Activated T-helper 1 cell treated with anti-CD3 and anti-CD28 coated beads, Interleukin-12 subunit alpha, Interleukin-12 subunit beta, Interleukin-2, Interleukin-4 antibody, amounts not matched to agents 30 ng/mL and 10 ng/mL and 1 ng/mL, durations not matched to agents 14 hours and 24 hours and 36 hours (primary cell): ENCODE measurements around the gene TAF1B. TPM values are rescaled to one million over a fixed set of nuclear protein-coding genes. Genes with fewer than 3 reads are reported as not detected.
A peak's percentile ranks its signal among the peaks of the same experiment; 100 is the strongest.
"Not testable (repeated sequence)": the region's sequence is repeated elsewhere in the genome, so short reads cannot be mapped to it uniquely, and the experiment has no call there.

Experiments used
- DNase-seq: peaks from one replicate; pipeline ENCODE4 v3.0.0; 2021; ENCODE audit warnings: low spot score
- H3K27ac Mint-ChIP-seq: one replicate; pipeline ENCODE4 v1.8.0; 2021; ENCODE audit warnings: mild to moderate bottlenecking, mixed read lengths
- H3K27me3 Mint-ChIP-seq: one replicate; pipeline ENCODE4 v1.8.0; 2022; ENCODE audit warnings: mild to moderate bottlenecking, moderate library complexity, mixed read lengths; ENCODE audit not compliant: insufficient read depth
- H3K36me3 Mint-ChIP-seq: one replicate; pipeline ENCODE4 v1.8.0; 2021; ENCODE audit warnings: low read depth, mixed read lengths
- H3K4me1 Mint-ChIP-seq: one replicate; pipeline ENCODE4 v1.8.0; 2021; ENCODE audit warnings: low read depth, mixed read lengths
- H3K4me3 Mint-ChIP-seq: one replicate; pipeline ENCODE4 v1.8.0; 2021; ENCODE audit warnings: mild to moderate bottlenecking, moderate library complexity, mixed read lengths
- H3K9me3 Mint-ChIP-seq: one replicate; pipeline ENCODE4 v1.8.0; 2021; ENCODE audit warnings: mixed read lengths
- intact Hi-C: fragments of 100-400 bp; cut with micrococcal nuclease; formaldehyde crosslinking; loops from one replicate; pipeline ENCODE4 v1.15.1; 2024
- total RNA-seq: library from RNA; stranded (reverse); gene quantifications from 2 replicates; pipeline ENCODE4 v1.2.3, GENCODE V29; 2022

Gene TAF1B
- total RNA-seq, 1 donor from 2014 or later, result 25.1 TPM

DNA sequence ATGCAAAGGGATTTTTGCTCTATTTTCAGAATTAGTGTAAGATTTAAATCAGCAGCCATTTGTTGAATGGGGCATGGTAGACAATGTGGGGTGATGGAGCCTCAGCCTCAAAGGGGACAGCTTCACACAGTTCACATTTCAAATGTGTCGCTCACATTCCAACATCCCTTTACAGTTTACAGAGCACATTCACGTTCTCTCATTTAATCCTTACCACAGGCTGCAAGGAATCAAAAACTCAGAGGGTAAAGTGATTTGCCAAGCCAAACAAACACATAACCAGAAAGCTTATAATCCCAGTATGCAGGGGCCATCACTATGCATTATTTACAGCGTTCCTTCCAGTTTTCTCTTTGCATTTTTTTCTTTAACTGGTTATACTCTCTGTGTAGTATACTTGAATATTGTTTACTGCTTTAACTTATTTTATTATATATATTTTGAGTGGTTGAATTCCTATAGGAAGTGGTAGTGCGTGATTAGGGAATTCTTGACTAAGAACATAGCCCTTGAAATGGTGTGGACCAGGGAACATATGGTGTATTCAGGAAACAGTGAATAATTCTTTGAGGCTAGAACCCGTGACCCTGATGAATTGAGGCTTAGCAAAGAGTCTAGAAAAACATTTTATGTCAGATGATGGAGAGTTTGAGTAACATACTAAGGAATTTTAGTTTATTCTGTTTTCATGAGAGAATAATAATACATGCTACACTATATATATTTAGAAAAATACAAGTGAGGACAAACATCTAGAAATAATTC, 18.1 kb upstream of the TAF1B start:
- Mint-ChIP-seq H3K36me3 (peaks cover 1% of the 10 kb centered on the region), H3K4me1 (peaks cover 7% of the 10 kb centered on the region), H3K27ac (no peak overlapping the region), H3K9me3 (no peaks in the 10 kb centered on the region), H3K4me3 (no peak overlapping the region), H3K27me3 (peaks cover 19% of the 10 kb centered on the region)
- intact Hi-C loops, result no loop called here
- DNase-seq, result no peak

DNA sequence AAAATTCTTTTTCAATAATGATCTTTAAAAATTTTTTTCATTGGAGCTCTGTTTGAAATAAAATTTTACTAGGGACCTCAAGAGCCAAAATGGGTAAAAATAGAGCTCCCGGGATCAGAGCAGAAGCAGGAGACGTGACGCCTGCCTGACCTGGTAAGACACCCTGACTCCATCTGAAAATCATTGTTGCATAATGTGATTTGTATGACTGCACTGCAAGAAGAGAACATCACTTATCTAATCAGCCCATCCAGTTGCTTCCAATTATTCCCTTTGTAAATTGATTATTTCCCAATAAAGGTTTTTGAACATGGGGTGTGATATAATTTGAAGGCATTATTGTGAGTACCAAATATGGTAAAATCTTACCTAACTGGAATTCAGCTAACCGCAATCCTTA, 17.1 kb upstream of the TAF1B start:
- H3K27me3 Mint-ChIP-seq, result peaks cover 19% of the 10 kb centered on the region
- H3K4me3 Mint-ChIP-seq, result no peak overlapping the region
- H3K27ac Mint-ChIP-seq, result no peak overlapping the region
- intact Hi-C loops, result no loop called here
- H3K4me1 Mint-ChIP-seq, result peaks cover 16% of the 10 kb centered on the region
- H3K9me3 Mint-ChIP-seq, result no peaks in the 10 kb centered on the region
- peaks cover 1% of the 10 kb centered on the region for H3K36me3 Mint-ChIP-seq
- no peak for DNase-seq

DNA sequence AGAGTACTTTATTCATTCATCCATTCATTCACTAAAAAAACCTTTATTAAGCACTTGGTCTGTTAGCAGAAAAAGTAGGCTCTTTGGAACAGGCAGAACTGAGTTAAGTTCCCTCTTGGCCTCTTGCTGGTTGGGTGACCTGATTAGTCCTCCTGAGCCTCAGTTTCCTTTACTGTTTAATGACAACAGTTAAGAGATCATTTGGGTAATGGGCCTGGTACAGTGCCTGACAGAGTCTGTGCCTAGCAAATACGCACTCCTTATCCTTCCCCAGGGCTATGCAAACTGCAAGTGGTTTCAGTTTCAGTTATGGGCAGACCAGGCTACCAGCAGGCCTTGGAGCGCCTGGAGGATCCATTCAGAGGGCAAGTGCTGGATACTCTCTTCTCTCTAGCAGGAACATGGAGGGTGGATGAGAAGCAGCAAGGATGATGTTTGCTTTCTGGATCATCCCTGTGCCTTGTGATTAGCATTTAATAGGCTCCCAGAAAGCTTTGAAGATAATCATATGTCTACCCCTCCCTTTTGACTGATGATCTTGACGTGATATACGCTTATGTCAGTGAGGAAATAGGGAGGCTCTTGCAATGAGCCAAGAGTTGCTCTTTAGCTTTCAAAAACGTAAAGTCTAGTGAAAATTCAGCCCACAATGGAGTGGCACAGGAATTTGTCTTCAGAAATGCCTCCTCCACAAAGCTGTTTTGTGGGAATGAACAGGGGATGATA, 12.4 kb upstream of the TAF1B start:
- intact Hi-C loops, result no loop called here

DNA sequence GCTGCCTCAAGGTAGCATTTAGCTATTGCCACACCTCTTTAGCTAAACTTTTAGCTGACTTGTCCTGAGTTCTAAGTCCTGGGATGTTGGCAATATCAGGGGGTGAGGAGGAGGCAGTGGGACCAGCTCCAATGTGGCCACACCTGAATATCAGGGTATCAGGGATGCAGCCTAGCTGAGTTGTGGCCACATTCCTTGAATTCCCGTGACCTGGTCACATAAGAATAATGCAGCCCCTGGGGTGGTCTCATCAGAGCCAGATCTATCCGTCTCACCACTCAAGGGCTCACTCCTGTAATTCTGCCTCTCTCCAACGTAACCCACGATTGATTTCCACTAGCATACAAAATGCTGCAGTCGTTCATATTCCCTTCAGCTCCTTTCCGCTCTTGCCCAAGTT, 11.6 kb upstream of the TAF1B start:
- intact Hi-C loops, result no loop called here
- H3K4me3 Mint-ChIP-seq, result no peak overlapping the region
- peaks cover 1% of the 10 kb centered on the region for H3K36me3 Mint-ChIP-seq
- no peak overlapping the region for H3K27ac Mint-ChIP-seq
- H3K4me1 Mint-ChIP-seq, result peaks cover 16% of the 10 kb centered on the region
- no peak for DNase-seq
- peaks cover 26% of the 10 kb centered on the region for H3K27me3 Mint-ChIP-seq
- H3K9me3 Mint-ChIP-seq, result no peaks in the 10 kb centered on the region

More for the DNA sequence above, 12.4 kb upstream of the TAF1B start:
- Mint-ChIP-seq H3K9me3 (no peaks in the 10 kb centered on the region), H3K27me3 (peaks cover 33% of the 10 kb centered on the region), H3K4me3 (no peak overlapping the region), H3K27ac (no peak overlapping the region), H3K4me1 (peaks cover 16% of the 10 kb centered on the region), H3K36me3 (peaks cover 1% of the 10 kb centered on the region)
- DNase-seq, result no peak

DNA sequence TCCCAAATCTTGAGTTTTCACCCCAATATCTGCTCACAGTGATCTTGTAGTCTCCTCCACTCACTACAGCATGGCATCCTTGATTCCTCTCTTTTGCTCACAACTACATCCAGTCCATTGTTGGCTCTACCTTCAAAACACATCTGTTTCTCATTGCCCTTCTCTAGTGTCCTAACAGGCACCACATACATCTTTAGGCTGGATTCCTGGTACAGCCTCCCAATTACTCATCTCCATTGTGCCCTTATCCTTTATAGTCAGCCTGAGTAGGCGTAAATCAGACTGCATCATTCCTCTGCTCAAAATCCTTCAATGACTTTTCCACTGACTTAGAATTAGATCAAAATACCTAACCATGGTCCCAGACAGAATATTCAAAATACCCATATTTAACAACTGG, 10.7 kb upstream of the TAF1B start:
- Mint-ChIP-seq H3K27me3 (peaks cover 22% of the 10 kb centered on the region), H3K9me3 (no peaks in the 10 kb centered on the region), H3K4me1 (peaks cover 16% of the 10 kb centered on the region), H3K4me3 (no peak overlapping the region), H3K27ac (no peak overlapping the region), H3K36me3 (peaks cover 1% of the 10 kb centered on the region)
- no peak for DNase-seq
- intact Hi-C loops, result no loop called here

DNA sequence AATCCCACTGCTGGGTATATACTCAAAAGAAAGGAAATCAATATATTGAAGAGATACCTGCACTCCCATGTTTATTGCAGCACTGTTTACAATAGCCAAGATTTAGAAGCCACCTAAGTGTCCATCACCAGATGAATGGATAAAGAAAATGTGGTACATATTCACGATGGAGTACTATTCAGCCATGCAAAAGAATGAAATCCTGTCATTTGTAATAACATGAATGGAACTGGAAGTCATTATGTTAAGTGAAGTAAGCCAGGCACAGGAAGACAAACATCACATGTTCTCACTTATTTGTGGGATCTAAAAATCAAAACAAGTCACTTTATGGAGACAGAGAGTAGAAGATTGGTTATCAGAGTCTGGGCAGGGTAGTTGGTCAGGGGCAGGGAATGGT, 8.2 kb upstream of the TAF1B start:
- H3K4me3 Mint-ChIP-seq, DNase-seq, H3K9me3 Mint-ChIP-seq, intact Hi-C loops, H3K27ac Mint-ChIP-seq, H3K4me1 Mint-ChIP-seq, H3K36me3 Mint-ChIP-seq: not testable (repeated sequence)
- H3K27me3 Mint-ChIP-seq, result peaks cover 17% of the 10 kb centered on the region

DNA sequence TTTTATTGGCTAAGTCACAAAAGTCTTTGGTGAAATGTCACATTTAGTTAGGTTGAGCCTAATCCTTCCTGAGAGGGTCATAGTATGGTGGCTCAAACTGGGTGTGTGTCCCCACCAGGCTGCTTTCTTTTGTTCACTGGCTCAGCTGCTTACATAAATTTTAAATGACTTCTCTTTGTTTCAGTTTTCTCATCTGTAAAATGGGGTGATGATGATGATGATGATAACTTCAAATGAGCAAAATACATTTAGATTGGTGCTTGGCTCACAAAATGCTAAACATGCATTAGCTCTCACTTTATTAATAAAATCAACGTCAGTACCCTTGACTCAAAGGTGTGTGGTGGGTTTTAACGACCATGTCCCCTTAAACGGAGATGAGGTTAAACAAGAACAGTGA, 7.2 kb upstream of the TAF1B start:
- no peaks in the 10 kb centered on the region for H3K36me3 Mint-ChIP-seq
- peaks cover 17% of the 10 kb centered on the region for H3K27me3 Mint-ChIP-seq
- intact Hi-C loops, result no loop called here
- H3K4me1 Mint-ChIP-seq, result peaks cover 1% of the 10 kb centered on the region
- H3K4me3 Mint-ChIP-seq, result no peak overlapping the region
- no peaks in the 10 kb centered on the region for H3K9me3 Mint-ChIP-seq
- no peak overlapping the region for H3K27ac Mint-ChIP-seq
- DNase-seq, result no peak

DNA sequence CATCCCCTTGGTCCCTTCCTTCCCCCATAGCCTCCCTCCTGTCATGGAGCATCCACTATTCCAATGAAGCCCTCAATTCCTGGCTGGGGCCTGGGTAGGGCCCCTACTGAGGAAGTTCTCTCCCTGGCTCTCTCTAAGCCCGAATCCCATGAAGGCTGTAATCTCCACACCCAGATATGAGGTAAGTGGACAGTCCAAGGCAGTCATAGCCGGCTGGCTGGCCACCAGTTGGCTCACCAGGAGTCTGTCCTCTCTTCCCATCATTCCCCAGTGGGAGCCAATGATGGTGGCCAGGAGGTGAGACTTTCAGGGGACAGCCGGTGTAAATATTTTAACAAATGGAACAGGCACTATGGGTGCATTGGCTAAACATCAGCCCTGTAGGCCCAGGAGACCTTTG, 6.8 kb upstream of the TAF1B start:
- Mint-ChIP-seq H3K27ac (no peak overlapping the region), H3K4me1 (no peaks in the 10 kb centered on the region), H3K4me3 (no peak overlapping the region), H3K36me3 (no peaks in the 10 kb centered on the region), H3K27me3 (peaks cover 17% of the 10 kb centered on the region), H3K9me3 (no peaks in the 10 kb centered on the region)
- intact Hi-C loops, result no loop called here
- DNase-seq, result no peak

DNA sequence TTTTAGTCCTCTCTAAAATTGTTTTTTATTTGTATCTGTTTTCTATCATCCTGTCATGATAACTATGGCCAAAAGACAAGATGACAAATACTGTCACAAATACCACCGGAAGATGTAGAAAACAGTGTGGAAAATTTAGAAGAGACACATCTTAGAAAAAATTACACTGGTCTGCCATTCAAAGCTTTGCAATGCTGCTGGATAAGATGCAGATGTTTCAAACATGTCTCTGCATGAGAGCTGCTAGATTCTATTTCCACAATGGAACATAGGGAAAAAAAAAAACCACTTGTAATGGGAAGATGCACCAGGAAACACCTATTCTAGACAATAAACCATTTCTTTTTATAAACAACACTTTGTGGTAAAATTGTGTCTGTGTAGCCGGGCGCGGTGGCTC, 5.8 kb upstream of the TAF1B start:
- Mint-ChIP-seq H3K36me3 (no peaks in the 10 kb centered on the region), H3K4me1 (peaks cover 2% of the 10 kb centered on the region), H3K9me3 (no peaks in the 10 kb centered on the region), H3K27ac (no peak overlapping the region), H3K4me3 (no peak overlapping the region), H3K27me3 (peaks cover 11% of the 10 kb centered on the region)
- intact Hi-C loops, result no loop called here
- no peak for DNase-seq

DNA sequence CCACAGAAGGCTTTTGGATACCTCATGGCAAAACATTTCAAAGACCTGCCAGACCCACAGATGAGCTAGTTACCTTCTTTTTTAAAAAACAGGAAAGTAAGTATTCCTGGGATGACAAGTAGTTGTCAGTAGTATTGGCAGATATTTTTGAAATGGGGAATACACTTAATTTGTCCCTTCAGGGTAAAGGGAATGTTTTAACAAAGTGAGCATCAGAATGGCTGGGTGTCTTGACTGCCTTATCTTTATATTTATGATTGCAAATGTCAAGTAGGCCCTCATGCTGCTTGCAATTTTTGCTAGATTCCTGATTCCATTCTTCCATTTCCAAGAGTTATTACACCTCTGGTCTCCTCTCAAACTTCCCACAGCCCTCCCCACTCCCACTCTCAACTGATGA, 4.9 kb upstream of the TAF1B start:
- peaks cover 9% of the 10 kb centered on the region for H3K4me1 Mint-ChIP-seq
- H3K27me3 Mint-ChIP-seq, result peaks cover 8% of the 10 kb centered on the region
- H3K9me3 Mint-ChIP-seq, result no peaks in the 10 kb centered on the region
- no peaks in the 10 kb centered on the region for H3K36me3 Mint-ChIP-seq
- H3K4me3 Mint-ChIP-seq, result no peak overlapping the region
- H3K27ac Mint-ChIP-seq, result no peak overlapping the region
- intact Hi-C loops, result no loop called here
- no peak for DNase-seq

DNA sequence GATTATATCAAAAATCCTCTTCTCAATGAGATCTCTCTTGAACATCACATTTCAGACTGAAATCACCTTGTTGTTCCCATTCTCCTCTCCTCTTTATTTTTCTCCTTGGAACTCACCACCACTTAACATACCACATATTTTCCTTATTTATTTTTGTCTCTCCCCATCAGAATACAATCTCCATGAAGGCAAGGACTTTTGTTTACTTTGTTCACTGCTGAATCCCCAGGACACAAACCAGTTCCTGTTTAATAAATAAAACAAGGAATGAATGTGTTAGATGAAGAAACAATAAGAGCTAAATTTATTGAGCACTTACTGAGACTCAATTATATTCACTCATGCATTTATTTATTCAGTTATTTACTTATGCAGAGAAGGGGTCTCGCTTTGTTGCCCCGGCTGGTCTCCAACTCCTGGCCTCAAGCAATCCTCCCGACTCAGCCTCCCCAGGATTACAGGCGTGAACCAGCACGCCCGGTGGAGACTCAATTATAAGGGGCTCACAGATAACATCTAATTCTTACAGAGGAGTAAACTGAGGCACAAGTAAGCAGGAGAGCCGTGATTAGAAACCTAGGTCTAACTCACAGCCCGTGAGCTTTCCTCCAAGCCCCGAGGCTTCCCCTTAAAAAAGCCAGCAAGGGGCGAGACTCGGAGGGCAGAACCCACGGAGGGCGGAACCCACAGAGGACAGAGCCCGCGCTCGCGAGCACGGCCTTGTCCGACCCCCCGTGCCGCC, 616 bp upstream of the TAF1B start:
- peaks cover 21% of the 10 kb centered on the region for H3K36me3 Mint-ChIP-seq
- no peaks in the 10 kb centered on the region for H3K27me3 Mint-ChIP-seq
- no peaks in the 10 kb centered on the region for H3K9me3 Mint-ChIP-seq
- peaks cover 46% of the 10 kb centered on the region for H3K4me1 Mint-ChIP-seq
- H3K27ac Mint-ChIP-seq, result peak overlapping the region; percentile 93
- peak overlapping the region; percentile 91 for H3K4me3 Mint-ChIP-seq
- intact Hi-C loops, result loop anchor here (1.0 to 5.0 kb wide), 13 partner anchors 44 to 605 kb away; partner anchors contain the start of genes ADAM17, CPSF3, GRHL1 and ITGB1BP1
- DNase-seq, result no peak

DNA sequence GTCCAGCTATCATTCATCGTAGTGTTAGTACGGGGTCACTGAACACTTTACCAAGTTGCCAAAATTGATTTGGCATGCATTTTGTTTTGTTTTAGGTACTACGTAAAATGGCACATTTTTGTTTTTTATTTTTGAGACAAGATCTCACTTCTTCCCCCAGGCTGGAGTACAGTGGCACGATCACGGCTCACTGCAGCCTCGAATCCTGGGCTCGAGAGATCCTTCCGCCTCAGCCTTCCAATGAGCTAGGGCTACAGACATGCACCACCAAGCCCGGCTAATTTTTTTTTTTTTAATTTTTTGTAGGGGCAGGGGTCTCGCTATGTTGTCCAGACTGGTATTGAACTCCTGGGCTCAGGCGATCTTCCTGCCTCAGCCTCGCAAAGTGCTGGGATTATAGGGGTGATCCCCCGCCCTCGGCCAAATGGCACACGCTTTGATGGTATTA, 786 bp downstream of the TAF1B start:
- Mint-ChIP-seq H3K27ac (peak overlapping the region; percentile 93), H3K36me3 (peaks cover 23% of the 10 kb centered on the region), H3K4me1 (peaks cover 46% of the 10 kb centered on the region), H3K27me3 (no peaks in the 10 kb centered on the region), H3K9me3 (no peaks in the 10 kb centered on the region), H3K4me3 (peak overlapping the region; percentile 91)
- intact Hi-C loops, result loop anchor here (5.0 kb wide), 2 partner anchors 147 to 603 kb away; partner anchors contain the start of gene ODC1
- DNase-seq, result no peak

DNA sequence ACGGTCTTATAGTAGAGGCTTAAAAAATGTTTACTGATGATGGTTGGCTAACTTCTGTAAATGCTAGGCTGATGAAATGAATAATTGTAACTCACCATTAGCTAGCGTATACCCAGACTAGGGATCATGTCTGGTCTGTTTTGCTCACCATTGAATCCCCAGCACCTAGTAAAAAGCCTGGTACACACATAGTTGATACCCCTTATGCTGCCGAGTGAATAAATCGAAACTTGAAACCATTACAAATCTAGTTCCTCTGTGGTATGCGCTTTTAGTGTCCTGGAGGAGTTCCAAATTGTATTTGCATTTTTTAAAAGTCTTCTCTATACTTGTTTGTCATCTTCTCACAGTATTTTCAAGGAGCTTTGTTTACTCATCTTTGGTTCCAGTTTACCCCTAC, 1.3 kb downstream of the TAF1B start:
- intact Hi-C loops, result loop anchor here (5.0 kb wide), 2 partner anchors 147 to 603 kb away; partner anchors contain the start of gene ODC1
- Mint-ChIP-seq H3K4me3 (peak overlapping the region; percentile 91), H3K27ac (peak overlapping the region; percentile 93), H3K27me3 (no peaks in the 10 kb centered on the region), H3K9me3 (no peaks in the 10 kb centered on the region), H3K4me1 (peaks cover 46% of the 10 kb centered on the region), H3K36me3 (peaks cover 28% of the 10 kb centered on the region)
- DNase-seq, result no peak
